Body of pancreas (tissue), 4 donors: Measurements from ENCODE around the gene IL5RA. TPM values are rescaled to one million over a fixed set of nuclear protein-coding genes. Genes with fewer than 3 reads are reported as not detected.

Source experiments
- ATAC-seq: fragments of 150-250 bp; one replicate; pipeline ENCODE4 v1.9.1; 2016
- DNase-seq, 4 donors: peaks; one replicate each; pipeline ENCODE4 v3.0.0-alpha.2; 2019
- H3K27ac ChIP-seq, 4 donors: fragments of 200-600 bp; sonication (generic); 1 replicate in 3 of 4; 2 replicates in 1 of 4; pipeline versions ENCODE4 v1.5.1 to v1.6.1; 2016 to 2019; ENCODE audit warnings: mild to moderate bottlenecking in 1 of 4, mixed read lengths in 1 of 4, moderate library complexity in 1 of 4
- H3K27me3 ChIP-seq, 2 donors: fragments of 200-600 bp; sonication (generic); one replicate each; pipeline ENCODE4 v1.6.0; 2016; ENCODE audit warnings: mild to moderate bottlenecking in 1 of 2
- H3K36me3 ChIP-seq, 2 donors: fragments of 200-600 bp; sonication (generic); replicated peaks in 1 of 2; 2 replicates each; pipeline ENCODE4 v1.5.1; 2016; ENCODE audit warnings: low read depth in 2 of 2; ENCODE audit not compliant: insufficient read depth in 1 of 2
- H3K4me1 ChIP-seq: fragments of 200-600 bp; sonication (generic); one replicate; pipeline ENCODE4 v1.6.0; 2016
- H3K4me3 ChIP-seq, 2 donors: fragments of 200-600 bp; sonication (generic); 1 replicate in 1 of 2; 2 replicates in 1 of 2; pipeline ENCODE4 v1.5.1; 2016 to 2019
- H3K9me3 ChIP-seq, 3 donors: fragments of 200-600 bp; sonication (generic); 1 replicate in 2 of 3; 2 replicates in 1 of 3; pipeline ENCODE4 v1.5.1; 2016
- POLR2A ChIP-seq, 3 donors: fragments of 450-650 bp; IDR thresholded peaks; one replicate each; pipeline ENCODE4 v1.6.1; 2016; ENCODE audit warnings: antibody characterized with exemption in 3 of 3, mild to moderate bottlenecking in 2 of 3
- WGBS, 2 donors: methylation state at CpG; one replicate each; pipeline ENCODE4 v1.1.5; 2017; 5-methylcytosine and 5-hydroxymethylcytosine counted together
- intact Hi-C: fragments of 100-400 bp; cut with DNase I; formaldehyde crosslinking; loops from one replicate; pipeline ENCODE4 v1.15.1; 2023
- total RNA-seq, 2 donors: library from RNA; depleted of rRNA; stranded (reverse); fragments of >200 nt; gene quantifications; one replicate each; pipeline ENCODE4 v1.1.0, GENCODE V29; 2016
- TF ChIP-seq, protein P1 (sequence below), 7 experiments: fragments of 450-650 bp in 4 of 7; fragments of 200-600 bp in 3 of 7; sonication (generic) in 3 of 7; IDR thresholded peaks; one replicate each; pipeline ENCODE4 v1.5.1; 2016 to 2019; ENCODE audit warnings: antibody characterized with exemption in 7 of 7

IL5RA gene
- total RNA-seq, 2 donors from 2014 or later, result not detected

DNA sequence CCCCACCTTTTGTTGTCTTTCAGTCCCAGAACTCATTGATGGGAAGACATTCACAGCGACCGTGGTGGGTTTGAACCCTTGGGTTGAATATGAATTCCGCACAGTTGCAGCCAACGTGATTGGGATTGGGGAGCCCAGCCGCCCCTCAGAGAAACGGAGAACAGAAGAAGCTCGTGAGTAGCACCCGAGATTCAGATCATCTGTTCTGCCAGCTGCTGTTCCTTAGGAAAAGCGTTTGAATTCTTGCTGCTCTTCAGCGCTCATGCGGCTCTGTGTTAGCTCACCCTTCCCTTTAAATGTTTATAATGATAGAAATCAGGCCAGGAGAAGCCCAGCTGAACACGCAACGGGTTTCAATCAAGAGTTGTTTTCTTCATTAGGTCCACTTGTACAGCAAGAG lies 73.0 kb downstream of the IL5RA start:
- H3K27ac ChIP-seq, result no peak overlapping the region
- intact Hi-C loops, result no loop called here
- no peaks in the 10 kb centered on the region for H3K27me3 ChIP-seq
- H3K4me1 ChIP-seq, result no peaks in the 10 kb centered on the region
- 79 to 80% methylated on average over 13 of the region's 13 CpGs for WGBS, 2 donors
- H3K9me3 ChIP-seq, result no peaks in the 10 kb centered on the region
- no peaks in the 10 kb centered on the region for H3K36me3 ChIP-seq
- DNase-seq (no peak), ATAC-seq (no peak)
- TF ChIP-seq, protein P1, sequence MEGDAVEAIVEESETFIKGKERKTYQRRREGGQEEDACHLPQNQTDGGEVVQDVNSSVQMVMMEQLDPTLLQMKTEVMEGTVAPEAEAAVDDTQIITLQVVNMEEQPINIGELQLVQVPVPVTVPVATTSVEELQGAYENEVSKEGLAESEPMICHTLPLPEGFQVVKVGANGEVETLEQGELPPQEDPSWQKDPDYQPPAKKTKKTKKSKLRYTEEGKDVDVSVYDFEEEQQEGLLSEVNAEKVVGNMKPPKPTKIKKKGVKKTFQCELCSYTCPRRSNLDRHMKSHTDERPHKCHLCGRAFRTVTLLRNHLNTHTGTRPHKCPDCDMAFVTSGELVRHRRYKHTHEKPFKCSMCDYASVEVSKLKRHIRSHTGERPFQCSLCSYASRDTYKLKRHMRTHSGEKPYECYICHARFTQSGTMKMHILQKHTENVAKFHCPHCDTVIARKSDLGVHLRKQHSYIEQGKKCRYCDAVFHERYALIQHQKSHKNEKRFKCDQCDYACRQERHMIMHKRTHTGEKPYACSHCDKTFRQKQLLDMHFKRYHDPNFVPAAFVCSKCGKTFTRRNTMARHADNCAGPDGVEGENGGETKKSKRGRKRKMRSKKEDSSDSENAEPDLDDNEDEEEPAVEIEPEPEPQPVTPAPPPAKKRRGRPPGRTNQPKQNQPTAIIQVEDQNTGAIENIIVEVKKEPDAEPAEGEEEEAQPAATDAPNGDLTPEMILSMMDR (IDR thresholded peaks at IDR 0.05), result no peak
- no peak for TF ChIP-seq POLR2A (IDR thresholded peaks at IDR 0.05)
- no peak overlapping the region for H3K4me3 ChIP-seq

GRCh38 chr3:3031326-3031725 lies 78.8 kb downstream of the IL5RA start:
- intact Hi-C loops, result no loop called here
- Histone ChIP-seq H3K9me3 (no peaks in the 10 kb centered on the region), H3K27me3 (no peaks in the 10 kb centered on the region), H3K4me3 (no peak overlapping the region), H3K27ac (no peak overlapping the region), H3K36me3 (no peaks in the 10 kb centered on the region), H3K4me1 (no peaks in the 10 kb centered on the region)
- WGBS, 2 donors, result 48 to 51% methylated on average over 4 of the region's 4 CpGs
- DNase-seq, result no peak
- ATAC-seq, result no peak
- TF ChIP-seq, protein P1 (IDR thresholded peaks at IDR 0.05), result no peak
- TF ChIP-seq POLR2A (IDR thresholded peaks at IDR 0.05), result no peak

DNA sequence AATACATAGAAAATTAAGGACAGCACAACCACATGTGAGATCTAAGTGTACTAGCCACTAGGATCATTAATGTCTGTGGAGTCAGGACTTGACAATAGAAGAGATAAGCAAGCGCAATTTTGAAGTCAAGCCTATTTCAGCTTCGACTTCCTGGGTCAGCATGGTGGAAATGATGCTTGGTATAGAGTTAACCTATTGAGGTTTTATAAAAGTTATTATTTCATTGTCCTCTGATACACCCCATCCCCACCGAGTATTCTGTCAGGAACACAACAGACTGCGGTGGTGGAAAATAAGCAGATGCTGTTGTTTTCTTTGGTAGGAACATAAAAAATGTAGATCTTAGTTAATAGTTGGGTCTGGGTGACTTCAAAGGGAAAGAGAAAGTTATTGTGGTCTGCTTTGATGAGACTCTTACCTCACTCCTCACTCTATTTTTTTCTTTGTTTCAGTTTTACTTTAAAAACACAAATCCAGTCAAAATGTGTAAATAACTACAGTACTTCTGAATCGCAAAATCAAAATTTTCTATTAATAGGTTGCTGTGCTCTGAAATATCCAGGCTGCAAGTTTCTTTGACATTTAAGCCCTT lies 82.1 kb downstream of the IL5RA start:
- TF ChIP-seq, protein P1 (IDR thresholded peaks at IDR 0.05), result no peak
- TF ChIP-seq POLR2A (IDR thresholded peaks at IDR 0.05), result no peak
- no peaks in the 10 kb centered on the region for H3K27me3 ChIP-seq
- intact Hi-C loops, result no loop called here
- H3K36me3 ChIP-seq, result no peaks in the 10 kb centered on the region
- DNase-seq, result no peak
- no peak for ATAC-seq
- no peak overlapping the region for H3K27ac ChIP-seq
- 53 to 71% methylated on average over 5 of the region's 5 CpGs for WGBS, 2 donors
- no peaks in the 10 kb centered on the region for H3K9me3 ChIP-seq
- no peaks in the 10 kb centered on the region for H3K4me1 ChIP-seq
- no peak overlapping the region for H3K4me3 ChIP-seq

DNA sequence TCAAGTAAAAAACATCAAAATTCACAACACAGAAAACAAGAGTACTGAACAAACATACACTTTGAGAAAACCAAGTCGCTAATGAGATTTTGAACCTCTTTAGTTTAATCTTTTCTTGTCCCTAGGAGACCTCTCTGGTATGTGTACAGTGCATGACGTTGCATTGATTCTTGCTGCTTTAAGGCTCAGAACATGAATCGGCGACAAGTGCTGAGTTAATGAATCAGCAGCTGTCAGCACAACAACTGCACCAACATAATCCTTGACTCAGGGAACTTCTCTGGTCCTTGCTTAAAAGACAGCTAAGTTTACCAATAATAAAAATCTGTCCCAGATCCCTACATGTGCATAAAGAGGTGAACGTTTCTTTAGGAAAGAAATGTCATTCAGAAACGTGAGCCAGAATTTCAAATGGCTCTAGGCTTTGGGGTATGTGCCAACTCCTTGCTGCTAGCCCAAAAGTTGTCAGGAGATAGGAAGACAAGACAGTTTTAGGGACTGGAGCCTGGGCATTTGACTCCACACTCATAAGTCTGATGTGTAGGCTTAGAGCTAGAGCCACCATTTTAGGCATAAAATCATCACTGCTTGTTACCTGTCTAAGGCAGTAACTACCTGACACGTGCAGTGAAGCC lies 86.9 kb downstream of the IL5RA start:
- no peaks in the 10 kb centered on the region for H3K36me3 ChIP-seq
- H3K4me1 ChIP-seq, result no peaks in the 10 kb centered on the region
- H3K4me3 ChIP-seq, result no peak overlapping the region
- H3K27ac ChIP-seq, result no peak overlapping the region
- WGBS, 2 donors, result 16 to 17% methylated on average over 7 of the region's 7 CpGs
- intact Hi-C loops, result no loop called here
- no peaks in the 10 kb centered on the region for H3K9me3 ChIP-seq
- H3K27me3 ChIP-seq, result no peaks in the 10 kb centered on the region
- DNase-seq (no peak), ATAC-seq (no peak)
- TF ChIP-seq, protein P1 (IDR thresholded peaks at IDR 0.05), result no peak
- TF ChIP-seq POLR2A (IDR thresholded peaks at IDR 0.05), result no peak

DNA sequence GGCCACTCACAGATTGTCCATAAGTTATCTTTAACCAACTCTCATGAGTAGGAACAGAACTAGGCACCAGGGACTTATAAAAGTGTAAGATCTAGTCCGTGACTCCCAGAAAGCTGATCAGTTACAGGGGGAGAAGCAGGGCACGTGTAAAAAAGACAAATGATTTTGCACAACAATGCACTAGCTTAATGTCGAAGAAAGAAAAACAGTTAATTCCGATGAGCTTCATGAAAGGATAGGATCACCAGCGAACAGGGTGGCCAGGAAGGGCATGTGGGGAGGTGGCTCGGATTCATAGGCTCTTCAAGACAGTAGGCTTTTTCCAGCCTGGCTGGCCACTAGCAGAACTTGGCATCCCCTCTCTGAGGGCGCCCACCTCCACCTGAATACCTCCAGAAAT lies 90.0 kb downstream of the IL5RA start:
- DNase-seq, result no peak
- Histone ChIP-seq H3K27me3 (no peaks in the 10 kb centered on the region), H3K27ac (no peak overlapping the region), H3K4me1 (peaks cover under 1% of the 10 kb centered on the region), H3K9me3 (no peaks in the 10 kb centered on the region), H3K36me3 (no peaks in the 10 kb centered on the region), H3K4me3 (no peak overlapping the region)
- no peak for TF ChIP-seq POLR2A (IDR thresholded peaks at IDR 0.05)
- TF ChIP-seq, protein P1 (IDR thresholded peaks at IDR 0.05), result no peak
- 73 to 74% methylated on average over 7 of the region's 7 CpGs for WGBS, 2 donors
- intact Hi-C loops, result no loop called here
- no peak for ATAC-seq
